GM12891 (cell line): Measurements from ENCODE around the gene LRRC26.

Experiments
- PAX5 ChIP-seq: IDR thresholded peaks from 2 replicates; pipeline ENCODE4 v1.6.1; 2011; ENCODE audit warnings: low read length, moderate library complexity, mild to moderate bottlenecking; ENCODE audit not compliant: insufficient read depth, severe bottlenecking
- POLR2A ChIP-seq: IDR thresholded peaks from 2 replicates; pipeline ENCODE4 v1.6.1; 2011; ENCODE audit warnings: low read depth, low read length, control low read depth
- POLR2AphosphoS5 ChIP-seq: IDR thresholded peaks from 2 replicates; pipeline ENCODE4 v1.6.1; 2011; ENCODE audit warnings: low read depth, low read length, control low read depth
- TAF1 ChIP-seq: IDR thresholded peaks from 2 replicates; pipeline ENCODE4 v1.6.1; 2011; ENCODE audit warnings: low read depth, low read length, control low read depth

DNA sequence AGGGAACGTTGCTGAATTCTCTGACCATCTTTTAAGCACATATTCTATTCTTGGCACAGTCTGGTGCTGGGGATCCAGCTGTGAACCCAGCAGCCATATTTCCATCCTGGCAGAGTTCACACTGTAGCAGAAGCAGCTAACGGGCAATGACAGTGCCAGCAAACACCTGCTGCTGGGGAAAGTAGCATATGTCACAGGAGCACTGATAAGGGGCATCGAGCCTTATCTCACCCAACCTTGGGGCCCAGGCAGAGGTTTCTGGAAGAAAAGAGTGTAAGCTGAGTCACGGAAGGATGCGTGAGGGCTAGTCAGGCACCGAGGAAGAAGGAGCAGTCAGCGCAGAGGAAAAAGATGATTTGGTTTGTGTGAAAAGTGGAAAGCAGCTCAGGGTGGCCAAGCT, 36.8 kb upstream of the LRRC26 start:
- no peak for TF ChIP-seq PAX5
- no peak for TF ChIP-seq POLR2A
- TF ChIP-seq TAF1 = no peak
- no peak for TF ChIP-seq POLR2AphosphoS5
